Measurements from ENCODE around the gene RRAD.

DNA sequence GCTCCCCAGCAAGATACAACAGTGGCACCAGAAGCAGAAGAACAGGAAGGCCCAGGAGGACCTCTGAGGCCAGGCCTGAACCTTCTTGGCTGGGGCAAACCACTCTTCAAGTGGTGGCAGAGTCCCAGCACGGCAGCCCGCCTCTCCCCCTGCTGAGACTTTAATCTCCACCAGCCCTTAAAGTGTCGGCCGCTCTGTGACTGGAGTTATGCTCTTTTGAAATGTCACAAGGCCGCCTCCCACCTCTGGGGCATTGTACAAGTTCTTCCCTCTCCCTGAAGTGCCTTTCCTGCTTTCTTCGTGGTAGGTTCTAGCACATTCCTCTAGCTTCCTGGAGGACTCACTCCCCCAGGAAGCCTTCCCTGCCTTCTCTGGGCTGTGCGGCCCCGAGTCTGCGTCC lies 47.6 kb upstream of the RRAD start:
- TF ChIP-seq POLR2A (IDR thresholded peaks at IDR 0.05), result no peak
- TF ChIP-seq, protein P1, sequence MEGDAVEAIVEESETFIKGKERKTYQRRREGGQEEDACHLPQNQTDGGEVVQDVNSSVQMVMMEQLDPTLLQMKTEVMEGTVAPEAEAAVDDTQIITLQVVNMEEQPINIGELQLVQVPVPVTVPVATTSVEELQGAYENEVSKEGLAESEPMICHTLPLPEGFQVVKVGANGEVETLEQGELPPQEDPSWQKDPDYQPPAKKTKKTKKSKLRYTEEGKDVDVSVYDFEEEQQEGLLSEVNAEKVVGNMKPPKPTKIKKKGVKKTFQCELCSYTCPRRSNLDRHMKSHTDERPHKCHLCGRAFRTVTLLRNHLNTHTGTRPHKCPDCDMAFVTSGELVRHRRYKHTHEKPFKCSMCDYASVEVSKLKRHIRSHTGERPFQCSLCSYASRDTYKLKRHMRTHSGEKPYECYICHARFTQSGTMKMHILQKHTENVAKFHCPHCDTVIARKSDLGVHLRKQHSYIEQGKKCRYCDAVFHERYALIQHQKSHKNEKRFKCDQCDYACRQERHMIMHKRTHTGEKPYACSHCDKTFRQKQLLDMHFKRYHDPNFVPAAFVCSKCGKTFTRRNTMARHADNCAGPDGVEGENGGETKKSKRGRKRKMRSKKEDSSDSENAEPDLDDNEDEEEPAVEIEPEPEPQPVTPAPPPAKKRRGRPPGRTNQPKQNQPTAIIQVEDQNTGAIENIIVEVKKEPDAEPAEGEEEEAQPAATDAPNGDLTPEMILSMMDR (IDR thresholded peaks at IDR 0.05), result no peak

Data from heart left ventricle (tissue), 13 donors.